Effector memory CD4-positive, alpha-beta T cell (primary cell): ENCODE measurements around the gene ASH1L.
"Not testable (repeated sequence)": the region's sequence is repeated elsewhere in the genome, so short reads cannot be mapped to it uniquely, and the experiment has no call there.

Experiments used
- DNase-seq, 3 donors: peaks; one replicate each; pipeline ENCODE4 v3.0.0-alpha.2; 2020
- H3K27ac ChIP-seq: 2 replicates; pipeline ENCODE4 v1.7.0; 2013; ENCODE audit warnings: mild to moderate bottlenecking, low read length, moderate library complexity; ENCODE audit not compliant: insufficient read depth, poor library complexity, severe bottlenecking
- H3K27me3 ChIP-seq: replicated peaks from 2 replicates; pipeline ENCODE4 v1.7.0; 2013; ENCODE audit warnings: mild to moderate bottlenecking, low read length; ENCODE audit not compliant: insufficient read depth, control insufficient read depth, poor library complexity, severe bottlenecking
- H3K36me3 ChIP-seq: 2 replicates; pipeline ENCODE4 v1.7.0; 2013; ENCODE audit warnings: mild to moderate bottlenecking, low read length, moderate library complexity; ENCODE audit not compliant: control insufficient read depth, insufficient read depth
- H3K4me1 ChIP-seq: 2 replicates; pipeline ENCODE4 v1.7.0; 2013; ENCODE audit warnings: low read length, mild to moderate bottlenecking; ENCODE audit not compliant: control insufficient read depth, insufficient read depth, poor library complexity, severe bottlenecking
- H3K4me3 ChIP-seq: 2 replicates; pipeline ENCODE4 v1.7.0; 2013; ENCODE audit warnings: low read length, low read depth, mild to moderate bottlenecking; ENCODE audit not compliant: insufficient read depth, poor library complexity, severe bottlenecking
- H3K9me3 ChIP-seq: 2 replicates; pipeline ENCODE4 v1.7.0; 2013; ENCODE audit warnings: mild to moderate bottlenecking, low read length, moderate library complexity; ENCODE audit not compliant: control insufficient read depth
- total RNA-seq, 3 donors: gene quantifications; one replicate each; lab custom pipeline; 2026; lab: John Stamatoyannopoulos, UW

ASH1L gene
- total RNA-seq = 194 to 289 (median 244) reads per million in 3 donors

GRCh38 chr1:155562581-155563376 is at the start of gene ASH1L:
Gene ASH1L (minus strand): TSS chr1:155562803. CDS start chr1:155521519, 41,284 bp downstream.
- H3K4me3 ChIP-seq = peak within 1 kb of the TSS; percentile 99
- DNase-seq = peak; percentile 84 to 88 (median 86)
- H3K36me3 ChIP-seq = no peaks in the 10 kb centered on the region
- peaks cover 11% of the 10 kb centered on the region for H3K4me1 ChIP-seq
- H3K27me3 ChIP-seq = no peaks in the 10 kb centered on the region
- peak within 1 kb of the TSS; percentile 98 for H3K27ac ChIP-seq
- H3K9me3 ChIP-seq = no peaks in the 10 kb centered on the region

- H3K4me3 ChIP-seq, DNase-seq, H3K27me3 ChIP-seq, H3K27ac ChIP-seq, H3K36me3 ChIP-seq, H3K9me3 ChIP-seq, H3K4me1 ChIP-seq: not testable (repeated sequence)
Measured at GRCh38 chr1:155610257-155610647, 47.6 kb upstream of the ASH1L start.

- DNase-seq = peak; percentile 86 to 92 (median 91)
- peak within 1 kb of the TSS; percentile 78 for H3K4me3 ChIP-seq
- no peaks in the 10 kb centered on the region for H3K27me3 ChIP-seq
- H3K4me1 ChIP-seq = no peaks in the 10 kb centered on the region
- H3K27ac ChIP-seq = peak within 1 kb of the TSS; percentile 75
- H3K36me3 ChIP-seq = peaks cover 6% of the 10 kb centered on the region
- no peaks in the 10 kb centered on the region for H3K9me3 ChIP-seq
Measured at GRCh38 chr1:155609515-155610256, 47.1 kb upstream of the ASH1L start, which contains the start of gene MSTO1. Gene MSTO1 (plus strand): TSS chr1:155610218. CDS start chr1:155610249, 31 bp downstream.

DNA sequence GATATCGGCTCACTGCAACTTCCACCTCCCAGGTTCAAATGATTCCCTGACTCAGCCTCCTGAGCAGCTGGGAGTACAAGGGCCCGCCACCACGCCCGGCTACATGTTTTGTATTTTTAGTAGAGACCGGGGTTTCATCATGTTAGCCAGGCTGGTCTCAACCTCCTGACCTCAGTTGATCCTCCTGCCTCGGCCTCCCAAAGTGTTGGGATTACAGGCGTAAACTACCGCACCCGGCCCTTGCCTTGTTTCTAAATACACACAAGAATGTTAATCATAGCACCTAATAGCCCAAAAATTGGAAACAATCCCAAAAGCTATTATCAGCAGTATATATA is 46.3 kb upstream of the ASH1L start:
- Histone ChIP-seq H3K4me1 (no peaks in the 10 kb centered on the region), H3K36me3 (peaks cover 6% of the 10 kb centered on the region), H3K9me3 (no peaks in the 10 kb centered on the region), H3K27ac (no peak overlapping the region), H3K4me3 (no peak overlapping the region), H3K27me3 (no peaks in the 10 kb centered on the region)
- DNase-seq = no peak

- no peaks in the 10 kb centered on the region for H3K9me3 ChIP-seq
- H3K4me3 ChIP-seq = no peak overlapping the region
- no peak for DNase-seq
- no peaks in the 10 kb centered on the region for H3K27me3 ChIP-seq
- H3K27ac ChIP-seq = no peak overlapping the region
- peaks cover 6% of the 10 kb centered on the region for H3K36me3 ChIP-seq
- no peaks in the 10 kb centered on the region for H3K4me1 ChIP-seq
Measured at GRCh38 chr1:155607708-155608107, 45.1 kb upstream of the ASH1L start.

DNA sequence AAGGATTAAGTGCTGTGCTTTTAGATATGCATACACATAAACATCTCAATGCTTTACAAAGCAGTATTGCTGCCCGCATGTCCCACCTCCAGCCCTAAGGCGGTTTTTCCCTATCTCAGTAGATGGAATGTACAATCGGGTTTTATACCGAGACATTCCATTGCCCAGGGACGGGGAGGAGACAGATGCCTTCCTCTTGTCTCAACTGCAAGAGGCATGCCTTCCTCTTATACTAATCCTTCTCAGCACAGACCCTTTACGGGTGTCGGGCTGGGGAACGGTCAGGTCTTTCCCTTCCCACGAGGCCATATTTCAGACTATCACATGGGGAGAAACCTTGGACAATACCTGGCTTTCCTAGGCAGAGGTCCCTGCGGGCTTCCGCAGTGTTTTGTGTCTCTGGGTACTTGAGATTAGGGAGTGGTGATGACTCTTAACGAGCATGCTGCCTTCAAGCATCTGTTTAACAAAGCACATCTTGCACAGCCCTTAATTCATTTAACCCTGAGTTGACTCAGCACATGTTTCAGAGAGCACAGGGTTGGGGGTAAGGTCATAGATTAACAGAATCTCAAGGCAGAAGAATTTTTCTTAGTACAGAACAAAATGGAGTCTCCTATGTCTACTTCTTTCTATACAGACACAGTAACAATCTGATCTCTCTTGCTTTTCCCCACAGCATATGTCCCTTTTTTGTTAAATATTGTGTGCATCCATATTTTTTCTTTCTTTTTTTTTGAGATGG is 37.4 kb upstream of the ASH1L start:
- H3K9me3 ChIP-seq, H3K36me3 ChIP-seq, H3K4me1 ChIP-seq, H3K27ac ChIP-seq, DNase-seq, H3K27me3 ChIP-seq, H3K4me3 ChIP-seq: not testable (repeated sequence)

DNA sequence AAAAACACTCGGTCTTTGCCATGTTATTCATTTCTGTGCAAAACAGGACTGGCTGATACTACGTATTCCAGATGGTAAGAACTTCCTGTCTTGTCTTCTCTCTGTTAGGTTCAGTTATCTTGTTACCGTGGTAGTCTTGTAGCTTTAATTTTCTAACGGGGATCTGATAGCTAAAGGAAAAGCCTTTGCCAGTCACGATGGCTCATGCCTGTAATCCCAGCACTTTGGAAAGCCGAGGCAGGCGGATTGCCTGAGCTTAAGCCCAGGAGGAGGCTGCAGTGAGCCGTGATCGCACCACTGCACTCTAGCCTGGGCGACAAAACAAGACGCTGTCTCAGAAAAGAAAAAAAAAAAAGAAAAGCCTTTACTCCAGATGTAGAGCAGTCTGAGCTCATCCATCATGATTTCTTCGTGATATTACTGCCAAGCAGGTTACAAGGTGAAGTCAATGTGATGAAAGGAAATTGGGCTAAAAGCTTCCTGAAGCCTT is 36.3 kb upstream of the ASH1L start:
- DNase-seq = no peak

DNA sequence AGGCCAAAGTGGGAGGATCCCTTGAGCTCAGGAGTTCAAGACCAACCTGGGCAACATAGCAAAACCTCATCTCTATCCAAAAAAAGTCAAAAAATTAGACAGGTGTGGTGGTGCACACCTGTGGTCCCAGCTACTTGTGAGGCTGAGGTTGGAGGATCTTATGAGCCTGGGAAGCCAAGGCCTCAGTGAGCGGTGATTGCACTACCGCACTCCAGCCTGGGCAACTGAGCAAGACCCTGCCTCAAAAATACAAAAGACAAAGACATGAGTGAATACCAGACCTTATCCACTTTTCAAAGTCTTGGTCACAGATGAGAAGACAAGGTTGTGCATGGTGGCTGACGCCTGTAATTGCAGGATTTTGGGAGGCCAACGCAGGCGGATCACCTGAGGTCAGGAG is 34.3 kb upstream of the ASH1L start:
- H3K36me3 ChIP-seq = no peaks in the 10 kb centered on the region
- H3K27ac ChIP-seq = no peak overlapping the region
- no peak overlapping the region for H3K4me3 ChIP-seq
- H3K9me3 ChIP-seq = no peaks in the 10 kb centered on the region
- H3K27me3 ChIP-seq = no peaks in the 10 kb centered on the region
- no peaks in the 10 kb centered on the region for H3K4me1 ChIP-seq
- no peak for DNase-seq

More for the DNA sequence above, 36.3 kb upstream of the ASH1L start:
- no peak overlapping the region for H3K27ac ChIP-seq
- H3K27me3 ChIP-seq = no peaks in the 10 kb centered on the region
- H3K4me3 ChIP-seq = peak overlapping the region; percentile 20
- H3K9me3 ChIP-seq = no peaks in the 10 kb centered on the region
- no peaks in the 10 kb centered on the region for H3K4me1 ChIP-seq
- H3K36me3 ChIP-seq = no peaks in the 10 kb centered on the region

- not testable (repeated sequence) for H3K4me3 ChIP-seq, H3K4me1 ChIP-seq, H3K27me3 ChIP-seq, H3K27ac ChIP-seq, H3K9me3 ChIP-seq, H3K36me3 ChIP-seq, DNase-seq
Measured at GRCh38 chr1:155595877-155596474, 33.4 kb upstream of the ASH1L start.
